ENCODE results near the gene SLC10A7.
A peak's percentile ranks its signal among the peaks of the same experiment; 100 is the strongest.

Gene SLC10A7

GRCh38 chr4:146343776-146344175, 178.0 kb downstream of the SLC10A7 start:
- DNase-seq: no peak

DNA sequence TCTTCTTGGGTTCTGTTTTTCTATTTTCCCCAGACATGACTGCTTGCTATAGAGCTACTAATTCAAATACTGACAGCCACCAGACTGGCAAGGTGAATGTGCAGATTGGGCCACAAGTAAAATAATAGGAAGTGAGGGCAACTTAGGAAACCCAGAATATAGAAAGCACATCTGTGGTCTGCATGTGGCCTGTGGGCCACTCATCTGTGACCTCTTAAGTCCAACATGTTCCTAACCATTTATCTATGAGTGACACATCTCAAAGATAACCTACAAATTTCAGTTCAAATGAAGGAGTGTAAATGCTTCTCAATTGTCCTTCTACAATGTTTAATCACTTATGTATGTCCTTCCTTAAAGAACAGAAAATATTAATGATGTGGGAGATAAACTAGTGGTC, 178.5 kb downstream of the SLC10A7 start:
- DNase-seq: no peak

DNA sequence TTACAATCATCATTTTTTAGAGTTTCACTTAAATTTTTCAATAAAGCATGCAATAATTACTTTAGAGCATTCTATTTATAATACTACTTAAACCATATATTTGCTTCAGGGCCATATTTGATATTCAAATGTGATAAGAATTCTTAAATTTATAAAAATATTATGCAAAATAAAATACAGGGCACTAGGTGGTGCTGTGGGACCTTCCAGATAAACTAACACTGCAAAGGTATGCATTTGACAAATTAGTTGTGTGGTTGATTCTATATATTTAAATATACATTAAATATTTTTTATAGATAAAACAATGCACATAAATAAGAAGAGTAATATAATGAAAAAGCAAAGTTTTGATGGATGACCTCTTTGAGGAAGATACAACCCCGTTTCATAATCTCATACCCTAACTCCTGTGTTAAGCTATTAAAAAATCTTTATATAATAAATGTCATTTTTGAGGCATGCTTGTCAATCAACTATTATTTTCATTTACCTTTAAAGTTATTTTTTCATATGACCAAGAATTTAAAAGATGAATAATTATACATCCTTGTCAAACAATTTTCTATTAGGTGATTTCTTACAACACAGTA, 179.0 kb downstream of the SLC10A7 start:
- DNase-seq: peak; percentile 41

DNA sequence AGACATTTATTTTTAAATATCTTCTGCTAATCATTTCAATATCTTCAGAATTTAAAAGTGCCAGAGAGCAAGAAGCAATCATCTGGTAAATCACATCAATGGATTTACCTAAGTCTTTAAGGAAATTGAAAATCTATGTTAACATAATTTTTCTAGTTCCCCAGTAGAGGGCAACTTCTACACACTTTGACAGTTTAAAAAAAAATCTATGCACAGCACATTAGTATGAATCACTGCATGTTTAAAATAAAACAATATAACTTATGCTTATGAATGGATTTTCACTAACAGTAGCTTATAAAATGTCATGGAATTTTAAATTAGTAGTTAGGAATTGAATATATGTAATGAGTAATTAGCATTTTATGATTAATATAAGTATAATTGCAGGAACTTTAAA, 180.9 kb downstream of the SLC10A7 start:
- DNase-seq: no peak

- no peak for DNase-seq
These were observed 183.2 kb downstream of the SLC10A7 start for GRCh38 chr4:146338512-146338911.

DNA sequence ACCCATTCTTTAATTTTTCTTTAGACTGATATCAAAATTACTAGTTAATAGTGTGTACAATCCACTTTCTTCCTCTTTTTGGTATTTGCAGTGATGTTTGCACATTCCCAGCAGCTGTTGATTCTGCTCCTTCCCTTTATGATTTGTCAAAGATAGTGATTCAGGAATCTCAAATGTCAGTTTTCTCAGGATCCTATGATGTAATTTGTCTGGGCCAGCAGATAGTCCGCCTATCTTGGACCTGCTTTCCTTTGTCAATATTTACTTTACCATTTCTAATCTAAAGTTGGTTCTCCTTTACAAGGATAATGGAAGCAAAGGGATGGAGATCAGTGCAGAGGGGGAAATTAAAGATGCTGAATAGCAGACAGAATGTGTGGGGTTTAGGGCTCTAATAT, 185.3 kb downstream of the SLC10A7 start:
- no peak for DNase-seq

- no peak for DNase-seq
These were observed 185.9 kb downstream of the SLC10A7 start for GRCh38 chr4:146335763-146336409.

DNA sequence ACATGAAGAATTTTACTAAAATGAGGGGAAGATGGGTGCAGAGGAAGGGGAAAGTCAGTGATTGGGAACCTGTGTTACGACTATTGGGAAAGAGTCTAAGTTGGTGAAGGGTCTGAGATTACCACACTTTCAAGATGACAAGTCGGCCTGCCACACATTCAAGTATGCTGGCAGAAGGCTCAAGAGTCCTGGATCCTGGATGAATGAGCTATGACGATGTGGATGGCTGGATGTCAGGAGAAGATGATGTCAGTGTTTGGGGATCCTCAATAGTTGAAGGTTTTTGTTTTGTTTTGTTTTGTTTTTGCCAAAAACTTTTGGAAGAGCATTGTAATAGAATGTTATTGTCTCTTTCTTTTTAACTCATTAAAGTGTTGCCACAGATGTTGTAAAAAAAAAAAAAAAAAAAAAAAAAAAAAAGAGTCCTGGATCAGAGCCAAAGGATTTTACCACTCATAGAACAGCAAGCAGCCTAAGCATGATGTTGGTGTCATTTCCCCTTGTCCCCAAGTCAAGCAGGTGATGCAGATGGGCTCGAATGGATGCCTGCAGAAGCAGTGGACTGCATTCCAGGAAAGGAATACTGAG, 186.8 kb downstream of the SLC10A7 start:
- DNase-seq: no peak

GRCh38 chr4:146333895-146334262, 187.9 kb downstream of the SLC10A7 start:
- no peak for DNase-seq

DNA sequence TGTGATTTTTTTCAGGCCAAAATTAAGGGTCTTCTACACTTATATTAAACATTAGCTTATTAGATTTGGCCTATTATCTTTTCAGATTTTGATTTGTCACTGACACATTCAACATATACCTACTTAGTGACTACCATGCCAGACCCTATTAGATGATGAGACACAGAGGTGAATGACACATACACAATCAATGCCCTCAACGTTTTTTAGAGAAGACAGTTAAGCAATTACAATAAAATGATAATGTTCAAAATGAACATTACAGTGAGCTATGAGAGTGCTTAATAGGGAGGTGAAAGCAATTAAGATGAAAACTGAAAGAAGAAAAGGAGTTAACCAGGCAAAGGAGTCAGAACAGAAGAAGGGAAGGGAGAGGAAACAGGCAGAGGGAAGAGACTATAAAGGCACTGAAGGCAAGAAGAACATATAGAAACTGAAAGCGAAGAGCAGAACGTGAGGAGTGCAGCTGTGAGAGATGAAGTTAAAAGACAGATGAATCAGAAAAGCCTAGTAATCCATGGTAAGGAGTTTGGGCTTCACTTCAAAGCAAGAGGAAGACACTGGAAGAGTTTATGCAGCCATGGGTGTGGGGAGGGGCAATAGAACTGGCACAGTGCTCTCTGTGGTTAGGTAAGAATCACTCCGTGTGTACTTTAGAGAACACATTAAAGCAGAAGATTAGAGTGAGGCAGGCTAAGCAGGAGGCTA, 188.4 kb downstream of the SLC10A7 start:
- DNase-seq: peak; percentile 53

DNA sequence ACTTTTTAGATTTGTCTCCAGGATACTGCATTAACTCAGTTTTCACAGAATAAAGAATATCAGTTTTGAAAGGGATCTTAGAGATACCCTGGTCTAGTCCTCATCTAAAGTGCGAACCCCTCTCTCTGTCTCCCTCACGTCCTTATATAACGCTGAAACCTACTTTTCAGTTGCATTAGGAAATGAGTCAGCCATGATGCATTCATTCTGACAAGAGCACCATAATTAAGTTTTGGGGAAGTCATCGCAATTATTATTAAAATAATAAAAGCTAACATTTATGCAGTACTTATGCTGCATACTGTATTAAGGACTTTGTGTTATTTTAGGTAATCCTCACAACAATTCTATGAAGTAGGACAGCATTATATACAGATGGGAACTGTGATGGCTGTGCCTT, 191.3 kb downstream of the SLC10A7 start:
- no peak for DNase-seq

- no peak for DNase-seq
These were observed 192.6 kb downstream of the SLC10A7 start for GRCh38 chr4:146329050-146329716.

DNA sequence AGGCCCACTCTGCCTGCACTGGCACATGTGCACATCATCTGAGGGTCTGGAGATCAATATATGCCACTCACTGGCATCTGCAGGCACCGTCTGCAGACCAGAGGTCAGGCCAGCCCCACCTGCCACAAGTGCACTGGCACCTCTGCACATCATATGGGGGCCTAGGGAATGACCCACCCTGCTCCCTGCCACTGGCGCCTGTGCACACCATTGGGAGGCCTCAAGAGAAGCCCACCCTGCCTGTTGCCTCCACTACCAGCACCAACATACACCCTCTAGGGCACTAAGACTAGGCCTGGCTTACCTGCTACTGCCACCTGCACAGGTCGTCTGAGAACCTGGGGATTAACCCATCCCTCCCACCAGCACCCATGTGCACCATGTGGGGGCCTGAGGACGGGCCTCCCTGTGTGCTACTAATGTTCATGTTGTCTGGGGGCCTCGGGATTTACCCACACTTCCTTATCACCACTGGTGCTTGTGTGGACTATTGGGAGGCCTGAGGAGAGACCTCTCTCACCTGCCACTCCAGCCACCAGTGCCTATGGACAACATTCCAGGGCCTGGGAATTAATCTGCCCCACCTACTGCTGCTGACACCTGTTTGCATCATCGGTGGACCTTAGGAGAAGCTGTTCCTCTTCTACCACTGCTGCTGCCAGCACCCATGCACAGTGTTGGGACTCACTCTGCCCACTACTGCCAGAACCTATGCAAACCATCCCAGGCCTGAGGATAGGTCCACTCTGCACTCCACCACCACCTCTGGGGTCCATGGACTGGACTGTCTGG, 193.7 kb downstream of the SLC10A7 start:
- no peak for DNase-seq

- DNase-seq: no peak
These were observed 202.8 kb downstream of the SLC10A7 start for GRCh38 chr4:146318894-146319293.

GRCh38 chr4:146317783-146318182, 204.0 kb downstream of the SLC10A7 start:
- no peak for DNase-seq

- no peak for DNase-seq
These were observed 206.6 kb downstream of the SLC10A7 start for GRCh38 chr4:146315184-146315583.

GRCh38 chr4:146311238-146311970, 210.3 kb downstream of the SLC10A7 start:
- no peak for DNase-seq

- DNase-seq: no peak
These were observed 211.3 kb downstream of the SLC10A7 start for GRCh38 chr4:146310319-146311021.

DNA sequence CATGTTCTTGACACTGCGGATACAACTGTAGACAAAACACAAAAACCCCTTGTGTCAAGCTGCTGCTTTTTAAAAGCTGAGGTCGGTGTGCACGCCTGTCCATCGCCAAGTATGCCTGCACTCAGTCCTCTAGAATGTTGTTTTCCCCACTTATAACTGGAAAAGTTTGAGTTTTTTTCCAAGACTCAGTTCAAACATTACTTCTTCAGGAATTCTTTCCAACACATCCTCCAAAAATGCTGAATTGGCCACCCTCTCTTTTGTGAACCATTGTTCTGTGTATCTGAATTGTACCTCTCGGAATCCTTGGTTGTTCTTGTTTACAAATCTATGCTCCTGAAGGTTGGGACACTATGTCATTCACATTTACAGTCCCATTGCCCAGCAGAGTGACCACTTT, 212.8 kb downstream of the SLC10A7 start:
- DNase-seq: no peak

DNA sequence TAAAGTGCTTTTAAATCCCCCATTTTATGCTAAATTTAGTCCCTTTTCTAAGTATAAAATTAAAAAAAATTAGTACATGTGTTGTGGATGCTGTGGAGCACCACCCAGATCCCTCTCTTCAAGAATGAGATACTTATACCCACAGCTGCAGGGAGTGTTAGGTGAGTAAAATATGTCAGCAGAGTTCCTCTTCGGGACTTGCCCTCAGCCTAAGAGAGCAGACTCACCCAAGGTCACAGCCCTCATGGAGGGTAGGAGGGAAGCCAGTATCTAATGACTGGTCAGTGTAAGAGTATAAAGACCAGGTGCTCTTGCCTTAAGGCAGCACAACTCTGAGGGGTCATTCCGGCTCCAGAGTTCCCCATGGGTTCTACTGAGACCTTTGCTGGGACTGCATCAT, 218.9 kb downstream of the SLC10A7 start:
- DNase-seq: no peak

DNA sequence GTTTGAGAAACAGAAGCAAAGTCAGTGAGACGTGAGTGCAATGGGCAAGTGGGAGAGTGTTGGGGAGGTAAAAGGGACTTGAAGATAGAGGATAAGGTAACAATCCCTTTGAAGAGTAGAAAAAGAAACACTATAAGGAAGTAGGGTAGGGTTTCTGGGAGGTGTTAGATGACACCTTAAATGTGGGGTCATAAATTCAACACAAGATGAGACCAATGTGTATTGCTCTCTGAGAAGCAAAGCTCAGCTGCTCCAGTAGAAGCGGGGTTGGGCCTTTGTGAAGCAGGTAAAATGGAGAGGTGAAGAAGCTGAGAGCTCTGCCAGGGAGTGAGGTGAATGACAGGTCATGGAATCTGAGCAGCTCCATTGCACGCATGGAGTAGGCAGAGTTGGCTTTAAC, 222.1 kb downstream of the SLC10A7 start:
- DNase-seq: no peak

All from activated CD4-positive, alpha-beta T cell treated with anti-CD3 and anti-CD28 coated beads, Interleukin-2, amount 50 U/mL, for 16 hours (primary cell).